H9 (cell line): ENCODE measurements around the gene IRF2BP1. TPM values are rescaled to one million over a fixed set of nuclear protein-coding genes. Genes with fewer than 3 reads are reported as not detected.

ENCODE experiments used
- DNase-seq: peaks from one replicate; pipeline ENCODE4 v3.0.0-alpha.2; 2017
- H2AFZ ChIP-seq: one replicate; pipeline ENCODE4 v1.6.1; 2013; ENCODE audit warnings: mild to moderate bottlenecking, low read length, control low read depth, moderate library complexity
- H2AK5ac ChIP-seq: 2 replicates; pipeline ENCODE4 v1.6.1; 2013; ENCODE audit warnings: low read length, control low read depth, mixed read lengths; ENCODE audit not compliant: insufficient read length
- H2BK120ac ChIP-seq: one replicate; pipeline ENCODE4 v1.6.1; 2013; ENCODE audit warnings: low read depth, mild to moderate bottlenecking, low read length, control low read depth, inconsistent platforms; ENCODE audit not compliant: poor library complexity, severe bottlenecking
- H2BK12ac ChIP-seq: 2 replicates; pipeline ENCODE4 v1.6.1; 2013; ENCODE audit warnings: low read length, control low read depth, mixed read lengths, low read depth; ENCODE audit not compliant: insufficient read length
- H2BK15ac ChIP-seq: 2 replicates; pipeline ENCODE4 v1.6.1; 2013; ENCODE audit warnings: low read depth, low read length, control low read depth
- H2BK20ac ChIP-seq: one replicate; pipeline ENCODE4 v1.6.1; 2013; ENCODE audit warnings: low read depth, mild to moderate bottlenecking, low read length, control low read depth, inconsistent platforms; ENCODE audit not compliant: poor library complexity, severe bottlenecking
- H2BK5ac ChIP-seq: 2 replicates; pipeline ENCODE4 v1.6.1; 2013; ENCODE audit warnings: low read length, control low read depth, mixed read lengths; ENCODE audit not compliant: insufficient read length
- H3K14ac ChIP-seq: 2 replicates; pipeline ENCODE4 v1.6.1; 2013; ENCODE audit warnings: low read length, control low read depth; ENCODE audit not compliant: insufficient read depth
- H3K18ac ChIP-seq: 2 replicates; pipeline ENCODE4 v1.6.1; 2013; ENCODE audit warnings: low read depth, mild to moderate bottlenecking, mixed read lengths, low read length, control low read depth; ENCODE audit not compliant: insufficient read length
- H3K23ac ChIP-seq: 2 replicates; pipeline ENCODE4 v1.6.1; 2013; ENCODE audit warnings: low read length, control low read depth, mixed read lengths, low read depth; ENCODE audit not compliant: insufficient read length
- H3K23me2 ChIP-seq: 2 replicates; pipeline ENCODE4 v1.6.1; 2013; ENCODE audit warnings: low read depth, mild to moderate bottlenecking, mixed read lengths, low read length, control low read depth; ENCODE audit not compliant: insufficient read length, poor library complexity, severe bottlenecking
- H3K27ac ChIP-seq: 2 replicates; pipeline ENCODE4 v1.5.1; 2013; ENCODE audit warnings: low read length, control low read depth, mixed read lengths, low read depth; ENCODE audit not compliant: insufficient read length
- H3K27me3 ChIP-seq: 2 replicates; pipeline ENCODE4 v1.6.1; 2013; ENCODE audit warnings: low read length, control low read depth, inconsistent platforms; ENCODE audit not compliant: insufficient read depth
- H3K4ac ChIP-seq: 2 replicates; pipeline ENCODE4 v1.6.1; 2013; ENCODE audit warnings: low read depth, mild to moderate bottlenecking, control low read depth, inconsistent platforms, low read length, moderate library complexity
- H3K4me1 ChIP-seq: 2 replicates; pipeline ENCODE4 v1.6.1; 2013; ENCODE audit warnings: low read length, control low read depth, inconsistent platforms; ENCODE audit not compliant: insufficient read depth
- H3K4me2 ChIP-seq: 2 replicates; pipeline ENCODE4 v1.6.1; 2013; ENCODE audit warnings: low read length, control low read depth, mixed read lengths; ENCODE audit not compliant: insufficient read length, insufficient read depth
- H3K56ac ChIP-seq: 2 replicates; pipeline ENCODE4 v1.6.1; 2013; ENCODE audit warnings: low read depth, mild to moderate bottlenecking, mixed read lengths, low read length, control low read depth; ENCODE audit not compliant: insufficient read length
- H3K79me1 ChIP-seq: 2 replicates; pipeline ENCODE4 v1.6.1; 2013; ENCODE audit warnings: low read depth, mild to moderate bottlenecking, moderate library complexity, low read length, control low read depth, inconsistent platforms; ENCODE audit not compliant: insufficient read depth, poor library complexity, severe bottlenecking
- H3K79me2 ChIP-seq: 2 replicates; pipeline ENCODE4 v1.6.1; 2013; ENCODE audit warnings: low read length, control low read depth, inconsistent platforms; ENCODE audit not compliant: insufficient read depth
- H3K9ac ChIP-seq: 2 replicates; pipeline ENCODE4 v1.6.1; 2013; ENCODE audit warnings: low read length, control low read depth, mixed read lengths; ENCODE audit not compliant: insufficient read length; ENCODE audit errors: extremely low read depth
- H3K9me3 ChIP-seq: one replicate; pipeline ENCODE4 v1.6.1; 2013; ENCODE audit warnings: low read depth, low read length, inconsistent platforms; ENCODE audit not compliant: control insufficient read depth
- H3T11ph ChIP-seq: one replicate; pipeline ENCODE4 v1.6.1; 2013; ENCODE audit warnings: mild to moderate bottlenecking, low read length, control low read depth, inconsistent platforms
- H4K20me1 ChIP-seq: one replicate; pipeline ENCODE4 v1.6.1; 2013; ENCODE audit not compliant: control insufficient read depth, insufficient read length, insufficient read depth
- H4K5ac ChIP-seq: 2 replicates; pipeline ENCODE4 v1.6.1; 2013; ENCODE audit warnings: low read depth, mild to moderate bottlenecking, mixed read lengths, low read length, control low read depth; ENCODE audit not compliant: insufficient read length
- H4K8ac ChIP-seq: replicated peaks from 2 replicates; pipeline ENCODE4 v1.6.1; 2013; ENCODE audit warnings: low read length, control low read depth, mixed read lengths, low read depth; ENCODE audit not compliant: insufficient read length
- H4K91ac ChIP-seq: 2 replicates; pipeline ENCODE4 v1.6.1; 2013; ENCODE audit warnings: low read depth, mild to moderate bottlenecking, moderate library complexity, mixed read lengths, low read length, control low read depth; ENCODE audit not compliant: insufficient read length
- H3K27ac Mint-ChIP-seq, 3 experiments: 2 replicates in 2 of 3; 3 replicates in 1 of 3; pipeline ENCODE4 v1.8.0; 2020 to 2021; ENCODE audit warnings: mixed read lengths in 3 of 3, mild to moderate bottlenecking in 1 of 3, moderate library complexity in 1 of 3
- H3K27me3 Mint-ChIP-seq: 2 replicates; pipeline ENCODE4 v1.8.0; 2021; ENCODE audit warnings: low read depth, mild to moderate bottlenecking, moderate library complexity, mixed read lengths
- H3K36me3 Mint-ChIP-seq, 3 experiments: 2 replicates in 2 of 3; 3 replicates in 1 of 3; pipeline ENCODE4 v1.8.0; 2020 to 2021; ENCODE audit warnings: low read depth in 3 of 3, mixed read lengths in 3 of 3; ENCODE audit not compliant: insufficient read depth in 1 of 3
- H3K4me1 Mint-ChIP-seq, 2 experiments: 2 replicates each; pipeline ENCODE4 v1.8.0; 2020; ENCODE audit warnings: mixed read lengths in 2 of 2
- H3K4me3 Mint-ChIP-seq, 2 experiments: 2 replicates in 1 of 2; 3 replicates in 1 of 2; pipeline ENCODE4 v1.8.0; 2020 to 2021; ENCODE audit warnings: mild to moderate bottlenecking in 2 of 2, mixed read lengths in 2 of 2, moderate library complexity in 1 of 2
- H3K9me3 Mint-ChIP-seq, 2 experiments: 2 replicates in 1 of 2; 3 replicates in 1 of 2; pipeline ENCODE4 v1.8.0; 2020; ENCODE audit warnings: mild to moderate bottlenecking in 2 of 2, mixed read lengths in 2 of 2, moderate library complexity in 1 of 2
- CTCF ChIP-seq: fragments of 200-600 bp; sonication (generic); conservative IDR thresholded peaks from 3 replicates; pipeline ENCODE4 v1.8.0; 2021; ENCODE audit warnings: antibody characterized with exemption, mild to moderate bottlenecking
- WGBS: extraction: QIAGEN DNeasy Blood & Tissue Kit; methylation state at CpG from one replicate; pipeline ENCODE4 v1.1.7; 2013; ENCODE audit warnings: missing lambda C conversion rate, low lambda C conversion rate, mixed read lengths; ENCODE audit not compliant: insufficient read length; ENCODE audit errors: extremely low coverage; 5-methylcytosine and 5-hydroxymethylcytosine counted together
- total RNA-seq: library from RNA; stranded (reverse); gene quantifications from 2 replicates; pipeline ENCODE4 v1.2.1, GENCODE V29; 2021

IRF2BP1 gene
- total RNA-seq, 1 experiment from 2014 or later, result 28.2 TPM

DNA sequence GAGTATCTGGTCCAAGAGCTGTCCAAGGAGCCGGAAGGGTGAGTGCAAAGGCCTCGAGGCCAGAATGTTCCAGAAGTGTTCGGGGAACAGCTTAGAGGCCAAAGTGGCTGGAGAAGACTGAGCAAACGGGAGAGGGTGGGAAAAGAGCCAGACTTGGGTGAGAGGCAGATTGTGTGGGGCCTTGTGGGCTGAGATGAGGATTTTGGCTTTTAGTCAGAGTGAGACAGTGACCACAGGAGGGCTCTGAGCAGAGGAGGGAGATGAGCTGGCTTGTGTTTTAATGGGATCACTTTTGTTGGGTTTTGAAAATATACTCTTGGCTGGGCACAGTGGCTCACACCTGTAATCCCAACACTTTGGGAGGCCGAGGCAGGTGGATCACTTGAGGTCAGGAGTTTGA is 23.0 kb upstream of the IRF2BP1 start:
- no CpG with 5 or more reads among the region's 5 CpGs for WGBS
- H3K23ac ChIP-seq, result no peak overlapping the region
- Mint-ChIP-seq H3K9me3 (no peaks in the 10 kb centered on the region), H3K27ac (peak overlapping the region in 1 of 3 experiments; percentile 50; a peak in 1 of 7 replicates), H3K27me3 (peaks cover 2% of the 10 kb centered on the region), H3K4me3 (no peak overlapping the region), H3K4me1 (peaks cover 2 to 5% of the 10 kb centered on the region in 2 experiments; a peak in 2 of 4 replicates), H3K36me3 (no peaks in the 10 kb centered on the region)
- H3K79me2 ChIP-seq, result no peaks in the 10 kb centered on the region
- no peak overlapping the region for H2AFZ ChIP-seq
- no peak overlapping the region for H4K91ac ChIP-seq
- no peak overlapping the region for H2BK15ac ChIP-seq
- H3K18ac ChIP-seq, result no peak overlapping the region
- H2BK5ac ChIP-seq, result no peak overlapping the region
- no peak overlapping the region for H3K4me2 ChIP-seq
- H3T11ph ChIP-seq, result no peak overlapping the region
- H3K27me3 ChIP-seq, result no peaks in the 10 kb centered on the region
- H3K56ac ChIP-seq, result no peak overlapping the region
- no peak for TF ChIP-seq CTCF
- no peak overlapping the region for H2AK5ac ChIP-seq
- H3K4ac ChIP-seq, result no peak overlapping the region
- H2BK12ac ChIP-seq, result no peak overlapping the region
- no peak overlapping the region for H2BK20ac ChIP-seq
- DNase-seq, result no peak
- H3K14ac ChIP-seq, result no peak overlapping the region
- no peaks in the 10 kb centered on the region for H3K23me2 ChIP-seq
- H4K20me1 ChIP-seq, result no peaks in the 10 kb centered on the region
- no peaks in the 10 kb centered on the region for H3K79me1 ChIP-seq
- no peak overlapping the region for H3K27ac ChIP-seq
- H4K5ac ChIP-seq, result no peak overlapping the region
- H3K9ac ChIP-seq, result no peak overlapping the region
- no peaks in the 10 kb centered on the region for H3K9me3 ChIP-seq
- H2BK120ac ChIP-seq, result no peak overlapping the region
- H4K8ac ChIP-seq, result no peak overlapping the region
- no peaks in the 10 kb centered on the region; the same call in 1 of the 2 replicates for H3K4me1 ChIP-seq
